Panc1 (cell line): Measurements from ENCODE around the gene NECAP2. TPM values are rescaled to one million over a fixed set of nuclear protein-coding genes. Genes with fewer than 3 reads are reported as not detected.

ENCODE experiments used
- ATAC-seq: fragments of 200-7000 bp; cut with Tn5 transposase; 2 replicates; pipeline ENCODE4 v1.9.1; 2020; ENCODE audit warnings: mild to moderate bottlenecking, moderate library complexity
- BruUV-seq: library from RNA; stranded (reverse); fragments of 400-500 nt; replicated peaks from 2 replicates; lab custom pipeline; 2021; lab: Mats Ljungman, UMichigan
- CTCF ChIA-PET: fragments of 300-600 bp; sonication (Branson Sonifier 250); formaldehyde crosslinking; loops from one replicate; lab custom pipeline; 2022; ENCODE audit warnings: antibody characterized with exemption; lab: Charles Lee
- POLR2A ChIA-PET: fragments of 300-600 bp; sonication (Branson Sonifier 250); formaldehyde crosslinking; loops from one replicate; lab custom pipeline; 2022; ENCODE audit warnings: antibody characterized with exemption; lab: Charles Lee
- DNase-seq: peaks from one replicate; pipeline ENCODE4 v3.0.0-alpha.2; 2010; ENCODE audit warnings: low read depth, low spot score
- H3K27ac ChIP-seq: 2 replicates; pipeline ENCODE4 v1.5.1; 2011; ENCODE audit warnings: mild to moderate bottlenecking, low read length, inconsistent platforms
- H3K27me3 ChIP-seq: fragments of 200-500 bp; sonication (Bioruptor generic); 2 replicates; pipeline ENCODE4 v1.6.0; 2014; ENCODE audit warnings: low read length, inconsistent platforms; ENCODE audit not compliant: control insufficient read depth, insufficient read depth
- H3K36me3 ChIP-seq: fragments of 200-500 bp; sonication (Bioruptor generic); 2 replicates; pipeline ENCODE4 v1.5.1; 2014; ENCODE audit warnings: inconsistent platforms, mild to moderate bottlenecking, low read length, moderate library complexity; ENCODE audit not compliant: control insufficient read depth, insufficient read depth
- H3K4me1 ChIP-seq: 2 replicates; pipeline ENCODE4 v1.5.1; 2011; ENCODE audit warnings: inconsistent platforms, mild to moderate bottlenecking, low read length, moderate library complexity; ENCODE audit not compliant: control insufficient read depth, insufficient read depth
- H3K4me3 ChIP-seq, 2 experiments: 2 replicates each; pipeline ENCODE4 v1.5.1; 2011 to 2012; ENCODE audit warnings: low read depth in 2 of 2, low read length in 2 of 2, mild to moderate bottlenecking in 2 of 2, inconsistent platforms in 1 of 2, moderate library complexity in 1 of 2
- H3K9me3 ChIP-seq: fragments of 200-500 bp; sonication (Bioruptor generic); 2 replicates; pipeline ENCODE4 v1.5.1; 2014; ENCODE audit warnings: low read depth, mild to moderate bottlenecking, inconsistent platforms, low read length, moderate library complexity; ENCODE audit not compliant: control insufficient read depth, insufficient read depth
- POLR2AphosphoS5 ChIP-seq: IDR thresholded peaks from 2 replicates; pipeline ENCODE4 v1.6.1; 2012; ENCODE audit warnings: mild to moderate bottlenecking, low read depth, low read length, moderate library complexity
- SIN3A ChIP-seq: IDR thresholded peaks from 2 replicates; pipeline ENCODE4 v1.6.1; 2012; ENCODE audit warnings: low read depth, mild to moderate bottlenecking, low read length, moderate library complexity, borderline replicate concordance; ENCODE audit not compliant: insufficient read depth
- TCF7L2 ChIP-seq: IDR thresholded peaks from 2 replicates; pipeline ENCODE4 v1.6.1; 2011; ENCODE audit warnings: mild to moderate bottlenecking, low read depth, low read length, inconsistent platforms
- in situ Hi-C: cut with HindIII; loops from 2 replicates; pipeline ENCODE4 v1.10.0; 2016; ENCODE audit warnings: low sequenced_read_pairs, low pct_unique_long_range_greater_than_20kb
- intact Hi-C: fragments of 100-400 bp; cut with micrococcal nuclease; formaldehyde crosslinking; loops from one replicate; pipeline ENCODE4 v1.10.0; 2022; ENCODE audit not compliant: unreplicated experiment
- total RNA-seq: library from RNA; stranded (reverse); gene quantifications from one replicate; pipeline ENCODE4 v1.2.1, GENCODE V29; 2021; ENCODE audit not compliant: unreplicated experiment
- TF ChIP-seq, protein P1 (sequence below), 2 experiments: IDR thresholded peaks; 2 replicates each; pipeline ENCODE4 v1.6.1; 2011 to 2012; ENCODE audit warnings: low read depth in 2 of 2, control low read depth in 1 of 2, low read length in 1 of 2, mild to moderate bottlenecking in 1 of 2, moderate library complexity in 1 of 2; ENCODE audit not compliant: insufficient read depth in 1 of 2
- TF ChIP-seq, protein P2 (sequence below): fragments of 450-650 bp; IDR thresholded peaks from 2 replicates; pipeline ENCODE4 v1.5.1; 2017; ENCODE audit warnings: mild to moderate bottlenecking

NECAP2 gene
- total RNA-seq, 1 experiment from 2014 or later: 56.8 TPM

DNA sequence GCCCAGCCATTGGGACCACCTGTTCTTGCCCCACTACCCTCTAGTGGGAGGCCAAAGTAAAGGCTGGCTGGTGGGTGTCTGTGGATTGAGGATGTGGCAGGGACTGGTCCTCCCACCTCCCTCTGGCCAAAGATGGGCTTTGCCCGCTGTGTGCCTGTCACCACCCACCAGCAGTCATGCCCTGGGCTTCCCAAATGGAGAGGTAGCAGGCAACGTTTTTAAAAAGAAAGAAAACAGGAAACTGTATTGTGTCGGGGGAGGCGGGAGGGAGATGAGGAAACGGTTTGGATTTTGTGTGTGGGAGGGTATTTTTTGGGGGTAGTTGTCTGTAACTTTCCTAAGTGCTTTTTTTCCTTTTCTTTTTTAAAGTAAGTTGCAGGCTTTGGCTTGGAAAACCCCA is 43.4 kb upstream of the NECAP2 start:
- Histone ChIP-seq H3K4me1 (peaks cover 23% of the 10 kb centered on the region), H3K27me3 (no peaks in the 10 kb centered on the region), H3K27ac (0 out of 2 replicates have a peak overlapping the region, but pooled peaks have one; percentile 41), H3K36me3 (no peaks in the 10 kb centered on the region), H3K9me3 (no peaks in the 10 kb centered on the region), H3K4me3 (no peak overlapping the region)
- in situ Hi-C loops: no loop called here
- ChIA-PET CTCF (no interaction called here), POLR2A (no interaction called here)
- no peak for DNase-seq
- BruUV-seq: no TSS peak
- TF ChIP-seq SIN3A: no peak
- TF ChIP-seq, protein P1, sequence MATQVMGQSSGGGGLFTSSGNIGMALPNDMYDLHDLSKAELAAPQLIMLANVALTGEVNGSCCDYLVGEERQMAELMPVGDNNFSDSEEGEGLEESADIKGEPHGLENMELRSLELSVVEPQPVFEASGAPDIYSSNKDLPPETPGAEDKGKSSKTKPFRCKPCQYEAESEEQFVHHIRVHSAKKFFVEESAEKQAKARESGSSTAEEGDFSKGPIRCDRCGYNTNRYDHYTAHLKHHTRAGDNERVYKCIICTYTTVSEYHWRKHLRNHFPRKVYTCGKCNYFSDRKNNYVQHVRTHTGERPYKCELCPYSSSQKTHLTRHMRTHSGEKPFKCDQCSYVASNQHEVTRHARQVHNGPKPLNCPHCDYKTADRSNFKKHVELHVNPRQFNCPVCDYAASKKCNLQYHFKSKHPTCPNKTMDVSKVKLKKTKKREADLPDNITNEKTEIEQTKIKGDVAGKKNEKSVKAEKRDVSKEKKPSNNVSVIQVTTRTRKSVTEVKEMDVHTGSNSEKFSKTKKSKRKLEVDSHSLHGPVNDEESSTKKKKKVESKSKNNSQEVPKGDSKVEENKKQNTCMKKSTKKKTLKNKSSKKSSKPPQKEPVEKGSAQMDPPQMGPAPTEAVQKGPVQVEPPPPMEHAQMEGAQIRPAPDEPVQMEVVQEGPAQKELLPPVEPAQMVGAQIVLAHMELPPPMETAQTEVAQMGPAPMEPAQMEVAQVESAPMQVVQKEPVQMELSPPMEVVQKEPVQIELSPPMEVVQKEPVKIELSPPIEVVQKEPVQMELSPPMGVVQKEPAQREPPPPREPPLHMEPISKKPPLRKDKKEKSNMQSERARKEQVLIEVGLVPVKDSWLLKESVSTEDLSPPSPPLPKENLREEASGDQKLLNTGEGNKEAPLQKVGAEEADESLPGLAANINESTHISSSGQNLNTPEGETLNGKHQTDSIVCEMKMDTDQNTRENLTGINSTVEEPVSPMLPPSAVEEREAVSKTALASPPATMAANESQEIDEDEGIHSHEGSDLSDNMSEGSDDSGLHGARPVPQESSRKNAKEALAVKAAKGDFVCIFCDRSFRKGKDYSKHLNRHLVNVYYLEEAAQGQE (IDR thresholded peaks at IDR 0.05; ENCODE audit: insufficient read depth in 1 of 2, low read depth in 2 of 2, low read length in 1 of 2): no peak
- no peak for TF ChIP-seq POLR2AphosphoS5
- TF ChIP-seq, protein P2, sequence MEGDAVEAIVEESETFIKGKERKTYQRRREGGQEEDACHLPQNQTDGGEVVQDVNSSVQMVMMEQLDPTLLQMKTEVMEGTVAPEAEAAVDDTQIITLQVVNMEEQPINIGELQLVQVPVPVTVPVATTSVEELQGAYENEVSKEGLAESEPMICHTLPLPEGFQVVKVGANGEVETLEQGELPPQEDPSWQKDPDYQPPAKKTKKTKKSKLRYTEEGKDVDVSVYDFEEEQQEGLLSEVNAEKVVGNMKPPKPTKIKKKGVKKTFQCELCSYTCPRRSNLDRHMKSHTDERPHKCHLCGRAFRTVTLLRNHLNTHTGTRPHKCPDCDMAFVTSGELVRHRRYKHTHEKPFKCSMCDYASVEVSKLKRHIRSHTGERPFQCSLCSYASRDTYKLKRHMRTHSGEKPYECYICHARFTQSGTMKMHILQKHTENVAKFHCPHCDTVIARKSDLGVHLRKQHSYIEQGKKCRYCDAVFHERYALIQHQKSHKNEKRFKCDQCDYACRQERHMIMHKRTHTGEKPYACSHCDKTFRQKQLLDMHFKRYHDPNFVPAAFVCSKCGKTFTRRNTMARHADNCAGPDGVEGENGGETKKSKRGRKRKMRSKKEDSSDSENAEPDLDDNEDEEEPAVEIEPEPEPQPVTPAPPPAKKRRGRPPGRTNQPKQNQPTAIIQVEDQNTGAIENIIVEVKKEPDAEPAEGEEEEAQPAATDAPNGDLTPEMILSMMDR: no peak
- TF ChIP-seq TCF7L2: no peak
- intact Hi-C loops: no loop called here
- no peak for ATAC-seq

DNA sequence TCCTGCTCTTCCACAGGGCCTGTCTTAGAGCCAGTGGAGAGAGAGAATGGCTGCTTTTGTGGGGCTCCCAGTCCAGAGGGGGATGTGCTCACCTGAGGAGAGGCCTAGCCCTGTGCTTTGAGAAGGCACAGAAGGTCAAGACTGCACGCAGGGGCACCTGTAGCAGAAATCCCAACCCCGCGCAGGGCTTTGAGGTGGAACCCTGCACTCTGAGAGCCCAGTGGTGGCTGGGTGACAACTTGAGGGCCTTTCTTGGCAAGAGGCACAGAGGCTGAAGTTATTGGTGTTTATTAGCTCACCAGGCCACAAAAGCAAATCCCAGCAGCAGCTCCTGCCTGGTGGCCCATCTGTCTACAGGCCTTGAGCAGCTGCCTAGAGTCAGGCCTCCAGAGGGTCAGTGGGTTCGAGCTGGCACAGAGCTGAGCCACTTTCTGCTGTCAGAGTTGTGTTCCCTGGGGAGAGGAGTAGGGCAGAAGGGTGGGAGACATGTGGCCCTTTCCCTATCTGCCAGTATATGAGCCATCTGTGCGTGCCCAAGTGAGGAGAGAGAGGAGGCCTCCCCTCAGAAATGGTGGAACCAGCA is 42.1 kb upstream of the NECAP2 start:
- in situ Hi-C loops: no loop called here
- ChIA-PET POLR2A (no interaction called here), CTCF (no interaction called here)
- intact Hi-C loops: no loop called here
- Histone ChIP-seq H3K27me3 (no peaks in the 10 kb centered on the region), H3K27ac (no peak overlapping the region; the same call in 1 of the 2 replicates), H3K9me3 (no peaks in the 10 kb centered on the region), H3K4me1 (peaks cover 12% of the 10 kb centered on the region), H3K4me3 (no peak overlapping the region), H3K36me3 (no peaks in the 10 kb centered on the region)
- BruUV-seq: no TSS peak
- ATAC-seq (no peak), DNase-seq (no peak)
- TF ChIP-seq, protein P2: no peak
- no peak for TF ChIP-seq SIN3A
- TF ChIP-seq POLR2AphosphoS5: no peak
- TF ChIP-seq, protein P1 (IDR thresholded peaks at IDR 0.05; ENCODE audit: insufficient read depth in 1 of 2, low read depth in 2 of 2, low read length in 1 of 2): no peak
- TF ChIP-seq TCF7L2: no peak
